PC-9 (cell line): Measurements from ENCODE around the gene SFI1.

Source experiments
- EZH2 ChIP-seq: fragments of 200-600 bp; sonication (generic); IDR thresholded peaks from 2 replicates; pipeline ENCODE4 v1.8.0; 2017; ENCODE audit warnings: antibody characterized with exemption, low read depth
- TF ChIP-seq, protein P1 (sequence below): fragments of 200-600 bp; sonication (generic); conservative IDR thresholded peaks from 2 replicates; pipeline ENCODE4 v1.6.1; 2017; ENCODE audit warnings: mixed run types, antibody characterized with exemption, mild to moderate bottlenecking, moderate library complexity

DNA sequence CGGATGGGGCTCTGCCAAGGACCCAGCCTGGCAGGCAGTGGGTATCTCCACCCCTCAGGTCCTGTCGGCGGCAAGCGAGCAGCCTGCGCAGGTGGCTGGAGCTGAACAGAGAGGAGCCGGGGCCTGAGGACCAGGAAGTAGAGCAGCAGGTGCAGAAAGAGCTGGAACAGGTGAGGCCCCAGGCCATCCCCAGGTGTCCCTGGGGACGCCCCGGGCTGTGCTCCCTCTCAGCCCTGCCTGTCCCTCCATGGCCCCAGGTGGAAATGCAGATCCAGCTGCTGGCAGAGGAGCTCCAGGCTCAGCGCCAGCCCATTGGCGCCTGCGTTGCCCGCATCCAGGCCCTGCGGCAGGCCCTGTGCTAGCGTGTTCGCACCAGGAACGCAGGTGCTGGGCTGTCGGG is 121.7 kb downstream of the SFI1 start:
- TF ChIP-seq, protein P1, sequence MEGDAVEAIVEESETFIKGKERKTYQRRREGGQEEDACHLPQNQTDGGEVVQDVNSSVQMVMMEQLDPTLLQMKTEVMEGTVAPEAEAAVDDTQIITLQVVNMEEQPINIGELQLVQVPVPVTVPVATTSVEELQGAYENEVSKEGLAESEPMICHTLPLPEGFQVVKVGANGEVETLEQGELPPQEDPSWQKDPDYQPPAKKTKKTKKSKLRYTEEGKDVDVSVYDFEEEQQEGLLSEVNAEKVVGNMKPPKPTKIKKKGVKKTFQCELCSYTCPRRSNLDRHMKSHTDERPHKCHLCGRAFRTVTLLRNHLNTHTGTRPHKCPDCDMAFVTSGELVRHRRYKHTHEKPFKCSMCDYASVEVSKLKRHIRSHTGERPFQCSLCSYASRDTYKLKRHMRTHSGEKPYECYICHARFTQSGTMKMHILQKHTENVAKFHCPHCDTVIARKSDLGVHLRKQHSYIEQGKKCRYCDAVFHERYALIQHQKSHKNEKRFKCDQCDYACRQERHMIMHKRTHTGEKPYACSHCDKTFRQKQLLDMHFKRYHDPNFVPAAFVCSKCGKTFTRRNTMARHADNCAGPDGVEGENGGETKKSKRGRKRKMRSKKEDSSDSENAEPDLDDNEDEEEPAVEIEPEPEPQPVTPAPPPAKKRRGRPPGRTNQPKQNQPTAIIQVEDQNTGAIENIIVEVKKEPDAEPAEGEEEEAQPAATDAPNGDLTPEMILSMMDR, result no peak
- TF ChIP-seq EZH2, result no peak
